HG03342 (cell line): Measurements from ENCODE around the gene SPOCK1.
"Not testable (repeated sequence)": the region's sequence is repeated elsewhere in the genome, so short reads cannot be mapped to it uniquely, and the experiment has no call there.

Experiments used
- ATAC-seq: cut with Tn5 transposase; IDR thresholded peaks from one replicate; pipeline ENCODE4 v1.9.1; 2021; ENCODE audit warnings: mild to moderate bottlenecking, moderate library complexity; ENCODE audit not compliant: unreplicated experiment

Gene SPOCK1

GRCh38 chr5:137233726-137234125, 265.4 kb downstream of the SPOCK1 start:
- ATAC-seq: no peak

- not testable (repeated sequence) for ATAC-seq
Observed at GRCh38 chr5:137233304-137233703, 265.8 kb downstream of the SPOCK1 start.

GRCh38 chr5:137231540-137231939, 267.6 kb downstream of the SPOCK1 start:
- ATAC-seq: no peak

- no peak for ATAC-seq
Observed at GRCh38 chr5:137228816-137229215, 270.3 kb downstream of the SPOCK1 start.

GRCh38 chr5:137226081-137226480, 273.0 kb downstream of the SPOCK1 start:
- ATAC-seq: no peak

GRCh38 chr5:137223324-137224295, 275.5 kb downstream of the SPOCK1 start:
- no peak for ATAC-seq

- ATAC-seq: no peak
Observed at GRCh38 chr5:137221943-137222342, 277.2 kb downstream of the SPOCK1 start.

GRCh38 chr5:137220523-137220927, 278.6 kb downstream of the SPOCK1 start:
- ATAC-seq: peak; percentile 87

GRCh38 chr5:137218896-137219295, 280.2 kb downstream of the SPOCK1 start:
- ATAC-seq: no peak

- ATAC-seq: no peak
Observed at GRCh38 chr5:137218471-137218870, 280.7 kb downstream of the SPOCK1 start.

GRCh38 chr5:137217599-137218200, 281.4 kb downstream of the SPOCK1 start:
- ATAC-seq: no peak

- no peak for ATAC-seq
Observed at GRCh38 chr5:137216976-137217598, 282.0 kb downstream of the SPOCK1 start.

- no peak for ATAC-seq
Observed at GRCh38 chr5:137215780-137216179, 283.3 kb downstream of the SPOCK1 start.

GRCh38 chr5:137215261-137215660, 283.9 kb downstream of the SPOCK1 start:
- ATAC-seq: no peak

- ATAC-seq: no peak
Observed at GRCh38 chr5:137214446-137215189, 284.5 kb downstream of the SPOCK1 start.

- no peak for ATAC-seq
Observed at GRCh38 chr5:137212471-137212870, 286.7 kb downstream of the SPOCK1 start.

- no peak for ATAC-seq
Observed at GRCh38 chr5:137209232-137209809, 289.8 kb downstream of the SPOCK1 start.

GRCh38 chr5:137207023-137207760, 291.9 kb downstream of the SPOCK1 start:
- no peak for ATAC-seq

GRCh38 chr5:137206030-137206715, 293.0 kb downstream of the SPOCK1 start:
- no peak for ATAC-seq
